HG02981 (cell line): Measurements from ENCODE around the gene GCK.
"Not testable (repeated sequence)": the region's sequence is repeated elsewhere in the genome, so short reads cannot be mapped to it uniquely, and the experiment has no call there.

Source experiments
- ATAC-seq: cut with Tn5 transposase; IDR thresholded peaks from one replicate; pipeline ENCODE4 v1.9.1; 2021; ENCODE audit warnings: mild to moderate bottlenecking, moderate library complexity; ENCODE audit not compliant: unreplicated experiment

GCK gene

GRCh38 chr7:44184206-44184872, 4.9 kb downstream of the GCK start:
- no peak for ATAC-seq

GRCh38 chr7:44183386-44183785, 5.9 kb downstream of the GCK start:
- no peak for ATAC-seq

- no peak for ATAC-seq
Observed at GRCh38 chr7:44182827-44183226, 6.4 kb downstream of the GCK start.

- no peak for ATAC-seq
Observed at GRCh38 chr7:44180631-44181030, 8.6 kb downstream of the GCK start.

GRCh38 chr7:44177570-44178131, 11.6 kb downstream of the GCK start:
- no peak for ATAC-seq

- no peak for ATAC-seq
Observed at GRCh38 chr7:44176486-44176885, 12.8 kb downstream of the GCK start.

GRCh38 chr7:44175730-44176129, 13.5 kb downstream of the GCK start:
- ATAC-seq: no peak

GRCh38 chr7:44174694-44174948, 14.6 kb downstream of the GCK start:
- not testable (repeated sequence) for ATAC-seq

- no peak for ATAC-seq
Observed at GRCh38 chr7:44173911-44174693, 15.1 kb downstream of the GCK start.

GRCh38 chr7:44172803-44173424, 16.3 kb downstream of the GCK start:
- no peak for ATAC-seq

GRCh38 chr7:44172352-44172751, 16.9 kb downstream of the GCK start:
- no peak for ATAC-seq

GRCh38 chr7:44171901-44172300, 17.3 kb downstream of the GCK start:
- not testable (repeated sequence) for ATAC-seq

- ATAC-seq: no peak
Observed at GRCh38 chr7:44167920-44168319, 21.3 kb downstream of the GCK start.

- ATAC-seq: no peak
Observed at GRCh38 chr7:44163591-44163990, 25.6 kb downstream of the GCK start.

- no peak for ATAC-seq
Observed at GRCh38 chr7:44162785-44163395, 26.3 kb downstream of the GCK start.

GRCh38 chr7:44162179-44162578, 27.1 kb downstream of the GCK start:
- no peak for ATAC-seq

GRCh38 chr7:44161371-44161770, 27.9 kb downstream of the GCK start:
- ATAC-seq: no peak

- no peak for ATAC-seq
Observed at GRCh38 chr7:44159824-44160630, 29.2 kb downstream of the GCK start.

GRCh38 chr7:44158873-44159631, 30.2 kb downstream of the GCK start:
- ATAC-seq: no peak
